Fibroblast of skin of back (primary cell): ENCODE data around the gene ACBD5. TPM values are rescaled to one million over a fixed set of nuclear protein-coding genes. Genes with fewer than 3 reads are reported as not detected.
"Not testable (repeated sequence)": the region's sequence is repeated elsewhere in the genome, so short reads cannot be mapped to it uniquely, and the experiment has no call there.

ENCODE experiments used
- DNase-seq: peaks from one replicate; pipeline ENCODE4 v3.0.0-alpha.2; 2013
- polyA plus RNA-seq, 2 experiments: library from polyadenylated mRNA; unstranded; fragments of 120-200 nt; gene quantifications; one replicate each; pipeline ENCODE4 v1.2.1, GENCODE V29; 2013; ENCODE audit not compliant: insufficient read length in 2 of 2

Gene ACBD5, protein sequence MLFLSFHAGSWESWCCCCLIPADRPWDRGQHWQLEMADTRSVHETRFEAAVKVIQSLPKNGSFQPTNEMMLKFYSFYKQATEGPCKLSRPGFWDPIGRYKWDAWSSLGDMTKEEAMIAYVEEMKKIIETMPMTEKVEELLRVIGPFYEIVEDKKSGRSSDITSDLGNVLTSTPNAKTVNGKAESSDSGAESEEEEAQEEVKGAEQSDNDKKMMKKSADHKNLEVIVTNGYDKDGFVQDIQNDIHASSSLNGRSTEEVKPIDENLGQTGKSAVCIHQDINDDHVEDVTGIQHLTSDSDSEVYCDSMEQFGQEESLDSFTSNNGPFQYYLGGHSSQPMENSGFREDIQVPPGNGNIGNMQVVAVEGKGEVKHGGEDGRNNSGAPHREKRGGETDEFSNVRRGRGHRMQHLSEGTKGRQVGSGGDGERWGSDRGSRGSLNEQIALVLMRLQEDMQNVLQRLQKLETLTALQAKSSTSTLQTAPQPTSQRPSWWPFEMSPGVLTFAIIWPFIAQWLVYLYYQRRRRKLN
- 17.7 TPM for polyA plus RNA-seq (2013, experiment 1 of 2; ENCODE audit: insufficient read length)
- 16.4 TPM for polyA plus RNA-seq (2013, experiment 2 of 2; ENCODE audit: insufficient read length)

DNA sequence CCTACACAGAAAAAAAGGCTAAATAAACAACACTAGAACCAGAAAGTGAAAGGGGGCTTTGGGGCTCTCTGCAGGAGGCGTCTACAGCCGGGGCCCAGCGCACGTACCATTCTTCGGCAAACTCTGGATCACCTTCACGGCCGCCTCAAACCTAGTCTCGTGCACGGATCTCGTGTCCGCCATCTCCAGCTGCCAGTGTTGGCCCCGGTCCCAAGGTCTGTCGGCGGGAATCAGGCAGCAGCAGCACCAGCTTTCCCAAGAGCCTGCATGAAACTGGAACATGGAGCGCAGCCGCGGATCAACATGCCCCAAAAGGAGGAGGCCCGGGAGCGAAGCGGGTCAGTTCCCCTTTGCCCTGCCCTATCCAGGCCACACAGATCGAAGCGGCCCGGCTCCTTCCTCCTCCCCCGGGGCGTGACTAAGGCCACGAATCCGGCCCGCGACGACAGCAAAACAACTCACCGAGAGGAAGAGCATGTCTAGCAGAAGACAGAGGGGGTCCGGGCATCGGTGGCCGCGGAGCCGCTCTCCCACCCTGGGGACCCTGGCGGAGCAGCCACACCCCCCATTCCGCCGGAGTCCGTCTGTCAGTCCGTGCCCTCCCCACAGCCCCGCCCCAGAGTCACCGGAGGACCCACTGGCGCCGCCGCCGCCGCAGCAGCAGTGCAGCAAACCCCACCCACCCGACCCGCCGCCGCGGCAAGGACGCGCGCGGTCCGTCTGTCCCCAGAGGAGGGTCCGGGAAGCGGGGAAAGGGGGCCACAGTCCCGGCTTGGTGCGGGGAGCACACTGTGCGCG is at the start of gene ACBD5:
Gene ACBD5, minus strand, starts transcription at position 586 of the 798 bp plus-strand sequence. Its CDS starts 109 bp downstream, at position 477.
- peak; percentile 81 for DNase-seq

DNA sequence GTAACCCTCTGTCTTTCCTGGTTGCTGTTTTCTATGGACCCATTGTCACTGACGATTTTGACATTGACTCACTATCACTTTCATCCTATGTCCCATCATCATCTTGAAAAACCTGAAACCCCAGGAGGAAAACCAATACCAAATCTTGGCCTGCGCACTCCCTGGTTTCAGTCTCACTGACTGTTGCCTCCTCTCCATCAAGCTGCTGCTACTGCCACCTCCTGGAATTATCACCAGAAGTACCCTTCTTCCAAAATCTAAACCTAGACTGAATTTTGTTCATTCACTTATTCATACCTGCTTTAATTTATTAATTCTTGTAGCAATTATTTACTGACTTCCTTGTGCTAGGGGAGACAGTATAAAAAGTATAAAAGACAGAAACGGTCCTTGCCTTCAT is 44.5 kb upstream of the ACBD5 start:
- DNase-seq: no peak

DNA sequence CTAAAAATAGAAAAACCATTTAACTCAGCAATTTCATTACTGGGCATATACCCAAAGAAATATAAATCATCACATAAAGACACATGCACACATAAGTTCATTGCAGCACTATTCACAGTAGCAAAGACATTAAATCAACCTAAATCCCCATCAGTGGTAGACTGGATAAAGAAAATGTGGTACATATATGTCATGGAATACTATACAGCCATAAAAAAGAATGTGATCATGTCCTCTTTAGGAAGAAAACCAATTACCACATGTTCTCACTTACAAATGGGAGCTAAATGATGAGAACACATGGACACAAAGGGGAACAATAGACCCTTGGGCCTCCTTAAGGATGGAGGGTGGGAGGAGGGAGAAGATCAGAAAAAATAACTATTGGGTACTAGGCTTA is 36.0 kb upstream of the ACBD5 start:
- DNase-seq: no peak

DNA sequence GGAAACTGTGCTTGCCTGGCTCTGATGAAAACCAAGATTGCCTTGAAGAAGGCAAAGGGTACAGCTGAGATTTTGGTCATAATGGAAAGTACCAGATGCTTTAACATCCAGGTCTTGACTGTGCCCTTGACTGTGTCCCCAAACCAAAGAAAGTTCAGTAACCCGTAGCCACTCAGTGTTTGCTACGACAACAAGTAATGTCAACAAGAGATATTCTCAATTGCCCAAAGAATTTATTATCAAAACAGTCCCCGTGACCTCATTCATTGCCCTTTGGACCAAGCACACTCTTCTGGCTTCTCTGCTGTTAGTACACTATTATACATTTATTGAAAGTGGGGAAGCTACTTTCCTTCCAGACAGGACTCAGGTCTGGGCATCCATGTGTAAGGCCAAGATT is 25.4 kb upstream of the ACBD5 start:
- DNase-seq: not testable (repeated sequence)

DNA sequence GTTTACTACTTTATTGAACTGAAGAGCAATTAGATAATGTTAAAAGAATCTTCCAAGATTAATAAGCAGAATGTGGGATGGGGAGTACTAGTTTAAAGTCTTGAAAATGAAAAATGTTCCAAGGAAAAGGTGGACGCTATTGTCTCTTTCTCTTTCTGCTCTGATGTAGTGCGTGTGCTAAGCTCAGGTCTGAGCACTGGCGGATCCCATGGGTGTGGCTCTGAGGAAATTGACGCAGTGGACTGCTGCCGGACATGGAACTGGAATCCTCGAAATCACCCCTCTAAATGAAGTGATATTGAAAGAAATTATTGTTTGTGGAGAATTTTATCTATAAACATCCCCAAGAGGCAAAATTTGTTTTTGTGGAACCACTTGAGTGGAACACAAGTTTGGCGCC is 22.2 kb upstream of the ACBD5 start:
- DNase-seq: not testable (repeated sequence)

DNA sequence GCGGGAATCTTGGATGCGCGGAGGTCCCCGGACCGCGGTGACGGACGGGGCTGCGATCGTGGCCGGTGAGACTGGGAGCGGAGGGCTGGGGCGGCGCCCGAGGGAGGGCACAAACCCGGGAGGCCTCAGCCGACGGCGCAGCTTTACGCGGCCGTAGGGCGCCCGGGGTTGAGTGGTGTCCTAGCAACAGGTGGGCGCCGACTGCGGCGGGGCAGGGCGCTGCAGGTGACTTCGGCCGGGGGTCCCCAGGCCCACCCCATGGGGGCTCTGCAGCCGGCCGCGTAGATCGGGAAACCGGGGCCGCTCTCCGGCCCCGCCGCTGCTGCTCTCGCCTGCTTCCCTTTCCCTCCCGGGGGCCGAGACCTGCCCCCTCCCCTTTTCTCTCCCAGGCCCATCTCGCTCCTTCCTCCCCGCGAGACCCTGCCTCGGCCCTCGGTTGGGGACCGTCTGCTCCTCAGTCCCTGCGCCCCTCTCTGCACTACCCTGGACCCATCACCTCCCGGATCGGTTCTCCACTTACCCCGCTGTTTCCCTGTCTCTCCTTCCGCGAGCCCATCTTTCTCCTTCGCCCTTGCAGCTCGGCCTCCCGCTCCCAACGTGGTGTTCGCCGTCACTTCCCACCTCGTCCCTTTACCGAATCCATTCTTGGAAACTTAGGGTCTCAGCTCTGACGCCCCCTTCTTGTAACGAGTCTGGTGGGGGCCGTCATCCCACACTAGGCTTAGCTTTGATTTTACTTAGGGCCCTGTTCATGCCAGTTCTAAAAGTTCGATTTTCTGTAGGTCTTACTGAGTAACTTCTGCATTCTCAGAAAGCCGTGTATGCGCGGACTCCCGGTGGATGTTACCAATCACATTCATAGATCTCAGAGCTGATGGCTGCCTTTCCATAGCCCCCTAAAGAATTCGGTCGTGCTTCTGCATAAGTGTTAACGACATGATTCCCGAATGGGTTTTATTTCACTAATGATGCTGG is 18.5 kb upstream of the ACBD5 start:
- DNase-seq: no peak

DNA sequence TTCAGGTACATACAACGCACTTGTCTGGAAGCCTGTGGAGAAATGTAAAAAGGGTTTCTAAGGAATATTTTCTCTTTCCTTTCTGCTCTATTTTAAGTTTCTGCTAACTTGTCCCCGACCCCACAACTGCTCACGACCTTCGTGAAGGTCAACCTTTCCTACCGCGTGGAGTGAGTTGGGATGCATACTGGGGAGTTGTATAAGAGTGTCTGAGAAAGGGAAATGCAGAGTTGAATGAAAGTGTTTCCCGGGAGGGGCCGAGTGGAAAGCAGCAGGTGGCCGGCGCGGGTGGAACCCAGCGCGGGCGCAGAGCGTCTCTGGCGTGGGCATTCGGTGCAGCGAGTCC is 17.9 kb upstream of the ACBD5 start:
- DNase-seq: no peak

DNA sequence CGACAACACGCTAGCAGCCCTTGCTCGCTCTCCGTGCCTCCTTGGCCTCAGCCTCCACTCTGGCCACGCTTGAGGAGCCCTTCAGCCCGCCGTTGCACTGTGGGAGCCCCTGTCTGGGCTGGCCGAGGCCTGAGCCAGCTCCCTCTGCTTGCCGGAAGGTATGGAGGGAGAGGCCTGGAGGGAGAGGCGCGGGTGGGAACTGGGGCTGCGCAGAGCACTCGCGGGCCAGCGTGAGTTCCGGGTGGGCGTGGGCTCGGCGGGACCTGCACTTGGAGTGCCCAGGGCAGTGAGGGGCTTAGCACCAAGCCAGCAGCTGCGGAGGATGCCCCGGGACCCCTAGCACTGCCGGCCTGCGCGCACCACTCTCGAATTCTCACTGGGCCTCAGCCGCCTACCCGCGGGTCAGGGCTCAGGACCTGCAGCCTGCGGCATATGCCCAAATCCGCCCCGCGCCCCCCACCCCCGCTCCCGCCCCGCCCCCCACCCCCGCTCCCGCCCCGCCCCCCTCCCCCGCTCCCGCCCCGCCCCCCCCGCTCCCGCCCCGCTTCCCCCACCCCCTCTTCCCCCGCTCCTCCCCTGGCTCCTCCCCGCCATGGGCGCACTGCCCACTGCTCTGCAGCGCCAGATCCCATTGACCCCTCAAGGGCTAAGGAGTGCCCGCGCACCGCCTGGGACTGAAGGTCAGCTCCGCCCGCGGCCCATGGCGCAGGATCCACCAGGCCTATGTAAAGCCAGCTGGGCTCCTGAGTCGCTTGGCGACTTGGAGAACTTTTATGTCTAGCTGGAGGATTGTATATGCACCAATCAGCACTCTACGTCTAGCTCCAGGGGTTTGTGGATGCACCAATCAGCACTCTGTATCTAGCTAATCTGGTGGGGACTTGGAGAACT is 15.9 kb upstream of the ACBD5 start:
- DNase-seq: no peak

DNA sequence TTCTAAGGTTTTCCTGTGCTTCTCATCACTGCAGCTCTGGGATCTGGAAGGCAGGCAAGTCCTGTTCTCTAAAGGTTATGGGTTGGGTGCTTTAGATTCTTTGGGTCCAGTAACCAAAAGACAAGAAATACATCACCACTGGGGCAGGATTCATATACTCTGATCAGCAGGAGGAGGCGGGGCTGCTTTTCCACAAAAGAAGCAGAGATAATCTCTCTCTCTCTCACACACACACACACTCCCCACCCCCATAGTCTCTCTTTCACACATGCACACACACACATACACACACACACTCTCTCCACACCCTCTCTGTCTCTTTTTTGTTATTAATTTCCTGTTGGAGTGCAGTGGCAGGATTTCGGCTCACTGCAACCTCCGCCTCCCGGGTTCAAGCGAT is 13.0 kb upstream of the ACBD5 start:
- no peak for DNase-seq

DNA sequence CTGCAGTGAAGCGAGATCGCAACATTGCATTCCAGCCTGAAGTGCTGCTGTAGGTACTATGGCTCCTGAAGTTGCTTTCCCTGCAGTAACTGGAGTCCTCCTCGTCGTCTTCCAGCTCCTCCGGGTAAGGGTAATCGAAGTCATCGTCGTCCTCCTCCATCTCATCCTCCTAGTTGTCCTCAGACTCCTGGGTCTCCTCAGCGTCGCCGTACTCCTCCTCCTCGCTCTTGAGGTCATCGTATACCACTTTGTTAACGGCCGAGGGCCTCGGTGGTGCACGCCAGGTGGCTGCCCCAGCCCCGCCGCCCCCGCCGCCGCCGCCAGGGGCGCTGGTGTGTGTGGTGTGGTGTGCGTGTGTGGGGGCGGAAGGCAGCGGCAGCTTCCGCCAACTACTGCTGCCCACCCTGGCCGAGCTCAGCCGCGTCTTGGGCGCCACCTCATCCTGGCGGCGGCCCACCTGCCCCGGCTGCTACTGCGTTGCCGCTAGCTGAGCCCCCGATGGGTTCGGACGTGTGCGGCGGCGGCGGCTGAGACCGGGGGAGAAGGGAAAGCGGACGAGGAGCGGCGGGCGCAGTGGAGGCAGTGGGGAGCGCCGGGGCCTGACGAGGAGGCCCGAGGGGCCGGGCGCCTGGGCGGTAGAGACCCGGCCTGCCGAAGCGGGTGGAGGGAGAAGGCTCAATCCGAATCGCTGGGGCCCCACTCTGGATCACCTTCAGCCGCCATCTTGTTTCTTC is 11.8 kb upstream of the ACBD5 start:
- peak; percentile 51 for DNase-seq

DNA sequence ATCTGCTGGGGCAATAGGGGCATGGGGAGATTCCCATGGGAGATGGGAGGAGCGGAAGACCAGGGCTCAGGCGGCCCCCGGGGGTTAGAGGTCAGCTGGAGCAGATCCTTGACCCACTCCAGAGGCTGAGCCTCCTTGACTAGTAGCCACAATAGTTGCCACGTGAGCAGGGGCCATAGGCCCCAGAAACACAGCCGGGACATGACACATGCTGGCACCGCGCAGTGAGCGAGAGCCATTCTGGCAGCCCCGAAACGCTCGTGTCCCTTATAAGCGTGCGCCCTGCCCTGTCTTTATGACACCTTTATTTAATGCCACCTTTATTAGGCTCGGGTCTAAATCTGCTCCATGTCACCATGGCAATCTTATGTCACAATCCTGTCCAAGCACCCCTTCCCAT is 11.0 kb upstream of the ACBD5 start:
- no peak for DNase-seq

DNA sequence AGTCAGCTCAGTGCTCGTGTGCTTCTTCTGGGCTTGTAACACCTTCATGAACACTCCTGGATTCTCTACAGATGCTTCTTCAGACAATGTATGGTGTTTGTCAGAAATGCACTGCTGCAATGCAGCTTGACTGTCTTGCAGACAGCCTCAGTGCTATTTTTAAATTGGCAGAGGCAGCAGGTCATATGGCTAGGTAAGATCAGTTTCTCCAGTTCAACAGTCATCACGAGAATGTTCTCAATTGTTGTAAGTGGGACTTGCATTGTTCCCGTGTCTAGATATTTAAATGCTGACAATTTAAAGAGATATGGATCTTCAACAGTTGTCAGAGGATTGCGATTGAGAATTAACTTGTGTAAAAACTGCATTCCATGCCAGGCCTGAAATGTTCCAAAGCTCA is 7.6 kb upstream of the ACBD5 start:
- no peak for DNase-seq

DNA sequence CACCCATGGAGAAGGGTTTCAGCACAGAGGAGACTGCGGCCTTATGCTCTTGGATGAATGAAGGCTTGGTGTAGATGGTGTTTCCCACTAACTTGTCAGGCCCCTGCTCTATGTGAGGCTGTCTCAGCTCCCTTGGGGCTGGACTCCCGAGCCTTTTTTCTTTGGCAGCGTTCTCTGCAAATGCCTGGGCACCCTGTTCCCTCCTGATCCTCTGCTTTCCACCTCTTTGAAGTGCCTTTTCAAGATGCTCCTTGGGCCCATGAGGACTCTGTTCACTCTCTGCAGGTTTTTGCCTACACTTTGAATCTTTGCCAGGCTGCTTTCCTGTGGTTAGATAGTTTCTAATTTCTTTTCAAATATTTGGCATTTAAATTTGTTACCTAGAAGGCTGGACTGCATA is 6.8 kb upstream of the ACBD5 start:
- no peak for DNase-seq

DNA sequence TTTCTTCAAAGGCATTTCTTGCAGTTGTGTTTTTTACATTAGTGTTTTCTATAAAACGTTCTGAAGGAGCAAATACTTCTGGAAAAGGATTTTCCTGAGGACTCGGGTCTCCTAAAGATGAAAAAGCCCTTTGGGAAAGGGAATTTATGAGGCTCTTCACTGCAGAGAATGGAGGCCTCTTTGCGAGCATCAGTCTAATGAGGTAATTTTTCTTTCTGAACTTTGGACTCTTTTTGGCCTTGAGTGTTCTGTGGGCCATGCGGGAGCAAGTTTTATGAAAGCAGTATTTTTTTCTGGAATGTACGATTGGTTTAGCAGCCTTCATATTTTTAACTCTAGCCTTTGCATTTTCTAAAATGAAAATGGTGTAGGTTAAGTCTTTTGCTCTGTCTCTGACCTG is 6.4 kb upstream of the ACBD5 start:
- DNase-seq: no peak

DNA sequence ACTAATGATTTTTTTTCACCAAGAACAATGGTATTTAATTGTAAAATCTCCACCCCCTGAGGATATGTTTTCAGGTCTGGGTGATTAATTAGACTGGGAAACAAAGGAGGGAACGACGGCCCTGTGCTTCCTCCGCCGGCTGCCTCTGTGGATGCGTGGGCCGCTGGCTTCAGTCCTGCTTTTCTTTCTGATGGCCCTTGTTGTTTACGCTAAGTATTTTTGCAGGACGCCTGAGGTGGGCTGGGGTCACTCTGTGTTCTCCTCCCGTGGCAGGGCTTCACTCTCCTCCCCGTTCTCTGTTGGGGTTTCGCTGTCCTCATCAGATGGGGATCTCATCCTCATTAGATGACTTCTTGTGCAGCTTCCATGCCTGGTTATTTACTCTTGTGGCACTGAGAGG is 5.2 kb upstream of the ACBD5 start:
- no peak for DNase-seq

DNA sequence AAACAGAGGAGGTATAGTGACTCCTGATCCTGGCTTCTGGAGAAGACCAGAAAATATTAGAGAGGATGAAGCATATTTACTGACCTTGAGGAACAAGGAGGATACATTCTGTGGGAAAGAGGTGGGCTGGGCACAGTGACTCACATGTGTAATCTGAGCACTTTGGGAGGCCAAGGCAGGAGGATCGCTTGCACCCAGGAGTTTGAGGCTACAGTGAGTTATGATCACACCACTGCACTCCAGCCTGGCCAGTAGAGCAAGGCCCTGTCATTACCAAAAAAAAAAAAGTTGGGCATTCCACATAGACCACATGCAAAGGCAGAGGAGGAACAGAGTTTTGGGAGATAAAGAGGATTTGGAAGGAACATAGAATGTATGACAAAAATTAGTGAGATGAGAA is 4.4 kb upstream of the ACBD5 start:
- no peak for DNase-seq

DNA sequence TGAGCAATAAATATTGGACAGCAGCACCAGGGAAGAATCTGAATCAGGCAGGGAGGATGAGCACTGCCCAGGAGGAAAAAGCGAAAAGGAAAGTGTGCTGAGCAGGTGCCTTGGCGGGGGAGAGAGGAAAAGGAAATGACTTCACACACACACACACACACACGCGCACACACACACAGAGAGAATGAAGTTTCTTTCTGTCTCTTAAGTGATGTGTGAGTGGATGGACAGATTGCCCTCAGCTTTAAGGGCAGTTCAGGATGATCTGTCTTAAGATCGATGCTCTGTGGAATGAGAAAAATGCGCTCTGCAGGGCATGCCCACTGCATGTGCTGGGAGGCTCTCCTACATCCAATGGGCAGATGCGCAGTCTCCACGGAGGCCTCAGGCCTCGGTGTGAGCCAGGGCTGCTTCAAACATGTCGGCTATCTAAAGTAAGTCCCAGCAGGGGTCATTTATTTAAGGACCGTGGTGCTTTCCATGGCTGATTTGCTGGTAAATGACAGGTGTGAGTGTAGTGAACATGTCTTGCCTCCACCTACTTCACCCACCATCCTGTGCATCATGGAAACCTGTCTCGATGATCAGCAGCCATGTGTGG is 2.5 kb upstream of the ACBD5 start:
- DNase-seq: peak; percentile 61

DNA sequence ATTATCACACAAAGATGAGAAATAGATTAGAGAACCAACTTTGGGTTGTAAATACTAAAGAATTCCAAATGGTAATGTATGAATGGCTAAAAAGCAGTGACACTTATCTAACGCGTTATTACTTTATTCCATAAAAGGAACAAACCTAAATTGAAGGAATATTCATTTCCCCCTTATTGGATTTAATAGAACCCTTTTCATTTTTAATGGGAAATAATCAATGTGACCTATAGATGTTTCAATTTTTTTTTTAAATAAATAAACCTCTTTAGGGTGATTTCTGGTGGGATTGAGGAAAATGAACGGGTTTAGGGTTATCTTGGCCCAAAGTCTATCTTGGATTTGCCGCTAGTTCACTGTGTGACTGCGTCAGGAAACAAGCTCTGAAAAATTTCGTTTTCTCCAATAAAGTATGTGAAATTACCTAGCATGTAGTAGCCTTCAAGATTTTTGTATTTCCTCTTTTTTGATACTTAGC is 1.9 kb upstream of the ACBD5 start:
- DNase-seq: no peak

DNA sequence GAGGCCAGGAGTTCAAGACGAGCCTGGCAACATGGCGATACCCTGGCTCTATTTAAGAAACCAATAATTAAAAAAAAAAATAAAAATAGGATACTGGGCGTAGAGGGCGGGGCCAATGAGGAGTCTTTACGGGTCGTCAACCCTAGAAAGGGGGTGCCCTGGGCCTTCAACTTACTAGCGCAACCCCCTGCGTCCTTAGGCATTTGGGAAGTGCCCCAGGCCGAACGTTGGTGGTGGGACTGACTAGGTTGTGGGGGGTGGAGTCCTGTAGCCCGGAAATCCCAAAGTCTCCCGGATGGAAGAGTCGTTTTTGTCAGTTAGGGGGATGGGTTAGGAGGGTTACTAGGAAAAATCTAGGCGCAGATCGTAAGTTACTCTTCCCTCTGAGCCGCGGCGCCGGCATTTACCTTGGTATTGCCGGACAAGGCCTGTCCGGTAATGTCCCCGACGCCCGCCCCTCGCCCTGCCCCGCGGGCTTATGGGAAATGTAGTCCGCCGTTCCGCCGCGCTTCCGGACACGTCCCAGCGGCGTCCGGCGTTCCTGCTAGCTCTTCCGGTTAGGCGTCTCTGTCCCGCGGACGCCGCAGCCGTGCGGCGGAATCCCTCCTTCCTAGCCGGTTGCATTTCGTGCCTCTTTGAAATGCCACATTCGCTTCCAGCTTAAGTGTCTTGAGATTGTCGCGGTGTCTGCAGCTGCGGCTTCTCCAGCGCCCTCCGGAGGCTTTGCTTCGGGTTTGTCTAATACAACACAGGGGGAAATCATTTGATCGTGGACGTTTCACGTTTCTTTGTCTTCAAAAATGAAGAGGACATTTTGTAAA is 1.3 kb upstream of the ACBD5 start:
- peak; percentile 94 for DNase-seq
